GM12801 (cell line): ENCODE results near the gene GPD2.

Source experiments
- TF ChIP-seq, protein P1 (sequence below): IDR thresholded peaks from one replicate; pipeline ENCODE4 v1.5.1; 2011; ENCODE audit warnings: control low read depth; ENCODE audit not compliant: insufficient read length; ENCODE audit errors: extremely low read depth

Gene GPD2

DNA sequence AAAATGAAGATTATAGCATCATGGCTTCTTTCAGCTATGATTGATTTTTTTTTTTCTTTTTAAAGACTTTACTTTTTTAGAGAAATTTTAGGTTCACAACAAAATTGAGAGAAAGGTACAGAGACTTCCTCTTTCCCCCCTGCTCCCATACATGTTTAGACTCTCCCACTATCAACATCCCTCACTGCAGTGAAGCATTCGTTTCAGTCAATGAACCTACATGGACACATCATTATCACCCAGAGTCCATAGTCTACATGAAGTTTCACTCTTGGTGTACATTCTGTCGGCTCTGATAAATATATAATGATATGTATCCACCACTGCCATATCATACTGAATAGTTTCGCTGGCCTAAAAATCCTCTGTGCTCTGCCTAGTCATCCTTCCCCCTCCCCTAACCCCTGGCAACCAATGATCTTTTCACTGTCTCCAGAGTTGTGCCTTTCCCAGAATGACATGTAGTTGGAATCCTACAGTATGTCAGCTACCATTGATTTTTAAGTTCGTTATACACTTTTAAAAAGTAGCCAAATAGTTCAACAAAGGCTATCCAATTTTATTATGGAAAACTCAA lies 86.8 kb downstream of the GPD2 start:
- TF ChIP-seq, protein P1, sequence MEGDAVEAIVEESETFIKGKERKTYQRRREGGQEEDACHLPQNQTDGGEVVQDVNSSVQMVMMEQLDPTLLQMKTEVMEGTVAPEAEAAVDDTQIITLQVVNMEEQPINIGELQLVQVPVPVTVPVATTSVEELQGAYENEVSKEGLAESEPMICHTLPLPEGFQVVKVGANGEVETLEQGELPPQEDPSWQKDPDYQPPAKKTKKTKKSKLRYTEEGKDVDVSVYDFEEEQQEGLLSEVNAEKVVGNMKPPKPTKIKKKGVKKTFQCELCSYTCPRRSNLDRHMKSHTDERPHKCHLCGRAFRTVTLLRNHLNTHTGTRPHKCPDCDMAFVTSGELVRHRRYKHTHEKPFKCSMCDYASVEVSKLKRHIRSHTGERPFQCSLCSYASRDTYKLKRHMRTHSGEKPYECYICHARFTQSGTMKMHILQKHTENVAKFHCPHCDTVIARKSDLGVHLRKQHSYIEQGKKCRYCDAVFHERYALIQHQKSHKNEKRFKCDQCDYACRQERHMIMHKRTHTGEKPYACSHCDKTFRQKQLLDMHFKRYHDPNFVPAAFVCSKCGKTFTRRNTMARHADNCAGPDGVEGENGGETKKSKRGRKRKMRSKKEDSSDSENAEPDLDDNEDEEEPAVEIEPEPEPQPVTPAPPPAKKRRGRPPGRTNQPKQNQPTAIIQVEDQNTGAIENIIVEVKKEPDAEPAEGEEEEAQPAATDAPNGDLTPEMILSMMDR: no peak

DNA sequence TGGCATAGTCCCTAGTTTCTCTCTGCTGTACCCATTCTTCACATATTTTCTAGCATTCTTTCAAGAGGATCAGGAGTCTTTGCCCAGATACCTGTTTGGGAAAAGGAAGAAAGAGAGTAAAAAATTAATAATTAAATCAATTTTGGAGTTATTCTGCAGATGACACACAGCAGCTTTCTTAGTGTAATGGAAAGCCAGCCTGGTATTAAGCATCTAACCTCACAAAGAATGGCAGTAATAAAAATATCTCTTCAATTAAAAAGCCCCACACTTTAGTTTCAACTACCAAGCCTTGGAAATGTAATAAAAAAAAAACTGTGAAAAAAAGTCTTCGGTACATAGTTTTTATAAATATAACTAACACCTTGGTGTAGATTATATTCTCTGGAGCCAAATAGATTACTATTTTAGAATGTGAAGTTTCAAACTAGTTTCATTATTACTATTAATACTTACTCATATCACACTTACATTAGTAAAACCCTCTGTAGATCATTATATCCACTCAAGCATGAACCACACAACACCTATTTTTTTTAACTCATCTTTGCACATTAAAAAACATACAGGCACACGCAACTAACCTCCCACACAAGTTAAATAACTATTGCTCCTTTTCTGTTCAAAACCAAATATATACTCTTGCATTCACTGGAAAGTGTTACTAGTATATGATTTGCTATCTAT lies 90.9 kb downstream of the GPD2 start:
- TF ChIP-seq, protein P1: no peak

DNA sequence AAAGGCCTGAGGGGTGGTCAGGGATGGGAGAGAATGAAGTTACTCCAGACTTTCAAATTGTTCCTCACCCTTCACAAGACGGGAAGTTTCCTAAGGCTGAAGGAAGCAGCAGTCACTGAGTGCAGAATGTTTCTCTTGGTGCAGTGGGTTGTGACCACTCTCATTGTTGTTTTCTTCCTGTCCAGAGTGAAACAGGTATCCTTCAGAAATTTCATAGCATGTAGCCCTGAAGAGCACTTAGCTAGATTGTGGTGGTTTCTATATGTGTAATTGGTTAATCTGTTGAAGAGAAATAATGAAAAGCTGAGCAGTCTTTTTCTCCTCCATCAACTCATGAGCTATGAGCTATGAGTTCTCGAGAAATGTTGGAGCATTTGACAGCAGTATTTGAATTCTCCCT lies 96.8 kb downstream of the GPD2 start:
- TF ChIP-seq, protein P1: no peak

DNA sequence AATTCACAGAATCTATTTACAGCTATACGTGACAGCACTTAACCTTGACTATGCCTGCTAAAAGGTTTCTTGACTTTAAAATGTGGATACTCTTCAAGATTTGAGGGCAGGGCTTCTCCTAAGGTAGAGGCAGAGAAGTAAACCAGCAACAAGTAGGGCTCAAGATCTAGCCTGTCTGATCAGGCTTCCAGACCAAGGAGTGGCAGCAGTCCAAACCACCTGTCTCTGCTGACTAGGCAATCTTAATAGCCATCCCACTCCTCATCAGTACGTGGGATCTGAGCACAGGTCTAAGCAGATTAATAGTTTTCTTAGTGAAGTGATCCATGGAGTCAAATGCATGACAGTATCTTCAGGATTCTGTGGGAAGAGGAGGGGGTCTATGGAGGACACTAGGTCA lies 100.4 kb downstream of the GPD2 start:
- TF ChIP-seq, protein P1: no peak

DNA sequence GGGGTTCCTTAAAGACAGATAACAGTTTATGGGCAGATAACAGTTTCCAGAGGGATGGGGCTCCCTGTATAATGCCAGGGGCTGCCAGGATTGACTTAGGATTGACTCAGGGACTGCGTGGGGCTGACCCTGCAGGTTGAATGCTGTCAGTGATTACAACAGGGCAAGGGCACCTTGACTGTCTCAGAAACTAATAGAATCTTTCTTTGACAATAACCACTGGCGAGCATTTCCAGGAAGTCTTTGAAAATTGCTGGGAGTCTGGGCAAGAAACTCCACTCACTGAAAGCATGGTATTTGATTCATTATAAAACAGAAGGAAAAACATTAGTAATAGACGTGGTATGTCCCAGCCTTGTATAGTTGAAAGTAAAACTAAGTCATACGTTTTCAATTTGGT lies 101.0 kb downstream of the GPD2 start:
- TF ChIP-seq, protein P1: no peak

DNA sequence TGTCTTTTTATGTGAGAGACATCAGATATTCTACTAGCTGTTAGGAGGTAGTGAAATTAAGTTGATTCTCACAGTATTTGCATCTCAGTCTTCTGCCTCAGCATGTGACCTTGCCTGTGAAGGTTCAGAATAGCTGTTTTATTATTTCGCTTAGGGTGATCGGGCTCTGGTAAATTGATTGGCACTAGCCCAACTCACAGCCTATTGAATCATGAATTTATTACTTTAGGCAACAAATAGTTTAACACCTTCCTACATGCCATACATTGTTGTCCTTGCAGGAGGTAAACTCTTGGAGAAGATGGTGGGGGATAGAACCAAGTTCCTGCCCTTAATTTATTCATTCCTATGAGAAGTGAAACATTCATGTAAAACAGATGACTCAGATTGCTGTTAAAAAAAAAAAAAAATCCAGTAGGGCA lies 101.9 kb downstream of the GPD2 start:
- TF ChIP-seq, protein P1: no peak

DNA sequence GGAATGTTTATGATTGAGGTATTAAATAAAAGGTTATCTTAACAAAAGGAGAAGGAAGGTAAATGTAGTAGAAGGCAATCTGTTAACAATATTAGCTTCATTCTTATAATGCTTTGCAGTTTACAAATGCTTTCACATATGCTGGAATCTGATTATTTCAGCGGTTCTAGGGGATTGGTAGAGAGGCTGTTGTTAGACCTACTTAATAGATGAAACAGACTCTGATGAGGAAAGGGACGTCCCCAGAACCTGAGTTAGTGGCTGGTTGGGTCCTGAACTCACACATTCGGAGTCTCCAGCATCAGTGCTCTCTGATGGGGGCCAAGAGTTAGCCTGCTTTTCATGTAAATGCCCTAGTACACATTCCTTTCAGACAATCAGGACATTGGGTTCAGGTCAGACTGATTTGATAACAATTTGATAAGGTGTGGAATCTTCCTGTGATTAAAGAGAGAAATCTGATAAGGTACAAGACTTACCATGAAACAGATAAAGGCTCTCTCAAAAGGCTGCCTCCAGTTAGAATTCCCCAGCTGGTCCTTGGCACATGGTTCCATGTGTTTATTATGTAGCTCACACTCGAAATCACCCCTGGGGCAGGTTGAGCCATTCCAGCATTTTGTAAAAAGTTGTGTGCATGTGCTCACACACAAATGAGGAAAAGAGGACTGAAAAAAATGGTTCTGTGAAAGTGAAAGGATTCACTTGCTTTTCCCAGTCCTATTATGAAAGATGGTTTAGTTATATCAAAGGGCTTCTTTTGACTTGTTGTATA lies 103.1 kb downstream of the GPD2 start:
- TF ChIP-seq, protein P1: no peak
